ENCODE results near the gene CDH18.
A peak's percentile ranks its signal among the peaks of the same experiment; 100 is the strongest.

CDH18 gene

GRCh38 chr5:19986031-19986619 is 1.9 kb downstream of the CDH18 start:
- peak in 1 of 2 donors; percentile 13 for DNase-seq (ENCODE audit: low read depth in 2 of 2)
- TF ChIP-seq CTCF (IDR thresholded peaks at IDR 0.05; ENCODE audit: low read depth, low read length), result no peak

GRCh38 chr5:19978476-19978875 is 9.5 kb downstream of the CDH18 start:
- H3K4me3 ChIP-seq (replicated peaks in 1 of 2; ENCODE audit: low read depth in 2 of 2, low read length in 2 of 2), result no peak overlapping the region
- DNase-seq (ENCODE audit: low read depth in 2 of 2), result no peak
- no peak for TF ChIP-seq CTCF (IDR thresholded peaks at IDR 0.05; ENCODE audit: low read depth, low read length)

More at GRCh38 chr5:19986031-19986619, 1.9 kb downstream of the CDH18 start:
- H3K4me3 ChIP-seq (replicated peaks in 1 of 2; ENCODE audit: low read depth in 2 of 2, low read length in 2 of 2), result no peak overlapping the region

GRCh38 chr5:19977099-19977498 is 10.9 kb downstream of the CDH18 start:
- H3K4me3 ChIP-seq (replicated peaks in 1 of 2; ENCODE audit: low read depth in 2 of 2, low read length in 2 of 2), result no peak overlapping the region
- no peak for DNase-seq (ENCODE audit: low read depth in 2 of 2)
- no peak for TF ChIP-seq CTCF (IDR thresholded peaks at IDR 0.05; ENCODE audit: low read depth, low read length)

- no peak for TF ChIP-seq CTCF (IDR thresholded peaks at IDR 0.05; ENCODE audit: low read depth, low read length)
- DNase-seq (ENCODE audit: low read depth in 2 of 2), result no peak
- H3K4me3 ChIP-seq (replicated peaks in 1 of 2; ENCODE audit: low read depth in 2 of 2, low read length in 2 of 2), result no peak overlapping the region
Measured at GRCh38 chr5:19975795-19976194, 12.2 kb downstream of the CDH18 start.

GRCh38 chr5:19960451-19960850 is 27.5 kb downstream of the CDH18 start:
- no peak for DNase-seq (ENCODE audit: low read depth in 2 of 2)
- no peak for TF ChIP-seq CTCF (IDR thresholded peaks at IDR 0.05; ENCODE audit: low read depth, low read length)
- H3K4me3 ChIP-seq (replicated peaks in 1 of 2; ENCODE audit: low read depth in 2 of 2, low read length in 2 of 2), result no peak overlapping the region

- no peak for TF ChIP-seq CTCF (IDR thresholded peaks at IDR 0.05; ENCODE audit: low read depth, low read length)
- H3K4me3 ChIP-seq (replicated peaks in 1 of 2; ENCODE audit: low read depth in 2 of 2, low read length in 2 of 2), result no peak overlapping the region
- no peak for DNase-seq (ENCODE audit: low read depth in 2 of 2)
Measured at GRCh38 chr5:19959830-19960384, 28.1 kb downstream of the CDH18 start.

- TF ChIP-seq CTCF (IDR thresholded peaks at IDR 0.05; ENCODE audit: low read depth, low read length), result no peak
- no peak for DNase-seq (ENCODE audit: low read depth in 2 of 2)
- no peak overlapping the region for H3K4me3 ChIP-seq (replicated peaks in 1 of 2; ENCODE audit: low read depth in 2 of 2, low read length in 2 of 2)
Measured at GRCh38 chr5:19950897-19951296, 37.1 kb downstream of the CDH18 start.
